Transverse colon (tissue), 3 donors: ENCODE results near the gene PDCD11.

Source experiments
- EP300 ChIP-seq: sonication (generic); formaldehyde crosslinking; IDR thresholded peaks from one replicate; pipeline ENCODE4 v1.6.1; 2017; ENCODE audit warnings: antibody characterized with exemption, low read depth
- POLR2A ChIP-seq: fragments of 450-650 bp; IDR thresholded peaks from one replicate; pipeline ENCODE4 v1.6.1; 2016; ENCODE audit warnings: antibody characterized with exemption, mild to moderate bottlenecking, moderate library complexity
- TF ChIP-seq, protein P1 (sequence below), 5 experiments: fragments of 200-600 bp in 3 of 5; fragments of 450-650 bp in 2 of 5; sonication (generic) in 3 of 5; IDR thresholded peaks; 1 replicate in 2 of 5; 2 replicates in 3 of 5; pipeline ENCODE4 v1.5.1; 2016 to 2017; ENCODE audit warnings: antibody characterized with exemption in 5 of 5, inconsistent platforms in 3 of 5, mild to moderate bottlenecking in 2 of 5, moderate library complexity in 1 of 5

DNA sequence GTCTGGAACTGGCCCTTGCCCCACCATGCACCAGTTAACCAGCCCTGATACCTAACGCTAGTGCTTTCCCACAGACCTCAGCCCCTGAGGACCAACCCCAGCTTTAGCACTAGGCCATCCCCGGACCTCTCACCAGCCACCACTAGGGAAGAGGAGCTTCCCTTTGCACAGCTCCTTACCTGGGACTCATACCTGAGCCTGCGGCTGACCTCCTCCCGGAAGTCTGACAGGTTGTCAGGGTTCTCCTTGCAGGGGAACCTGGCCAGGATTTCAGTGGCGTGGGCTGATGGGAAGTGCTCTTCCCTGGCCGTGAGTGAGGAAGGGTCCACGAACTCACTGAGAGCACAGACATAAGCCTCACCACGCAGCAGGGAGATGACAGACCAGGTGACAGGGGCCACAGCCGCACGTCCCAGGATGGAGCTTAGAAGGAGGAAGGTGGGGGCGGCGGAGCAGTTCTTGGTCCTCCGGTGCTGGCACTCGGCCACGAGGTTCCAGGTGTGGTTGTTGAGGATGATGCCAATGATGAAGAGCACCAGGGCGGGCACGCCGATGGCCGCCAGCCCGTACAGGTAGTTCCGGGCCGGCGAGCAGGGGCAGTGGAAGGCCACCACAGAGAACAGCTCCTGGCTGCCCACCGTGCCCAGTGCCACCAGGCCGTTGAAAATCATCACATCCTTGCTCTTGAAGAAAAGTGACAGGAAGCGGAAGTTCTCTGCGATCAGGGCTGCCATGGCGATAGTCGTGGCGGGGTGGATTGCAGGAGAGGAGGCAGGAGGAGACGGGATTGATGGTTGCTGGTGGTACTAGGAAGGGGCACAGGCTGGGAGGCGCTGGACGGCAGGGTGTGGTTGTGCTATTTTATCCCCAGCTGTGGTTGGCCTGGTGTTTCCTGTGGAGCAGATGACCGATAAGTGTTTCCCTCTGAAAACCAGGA, 53.0 kb downstream of the PDCD11 start:
- TF ChIP-seq, protein P1, sequence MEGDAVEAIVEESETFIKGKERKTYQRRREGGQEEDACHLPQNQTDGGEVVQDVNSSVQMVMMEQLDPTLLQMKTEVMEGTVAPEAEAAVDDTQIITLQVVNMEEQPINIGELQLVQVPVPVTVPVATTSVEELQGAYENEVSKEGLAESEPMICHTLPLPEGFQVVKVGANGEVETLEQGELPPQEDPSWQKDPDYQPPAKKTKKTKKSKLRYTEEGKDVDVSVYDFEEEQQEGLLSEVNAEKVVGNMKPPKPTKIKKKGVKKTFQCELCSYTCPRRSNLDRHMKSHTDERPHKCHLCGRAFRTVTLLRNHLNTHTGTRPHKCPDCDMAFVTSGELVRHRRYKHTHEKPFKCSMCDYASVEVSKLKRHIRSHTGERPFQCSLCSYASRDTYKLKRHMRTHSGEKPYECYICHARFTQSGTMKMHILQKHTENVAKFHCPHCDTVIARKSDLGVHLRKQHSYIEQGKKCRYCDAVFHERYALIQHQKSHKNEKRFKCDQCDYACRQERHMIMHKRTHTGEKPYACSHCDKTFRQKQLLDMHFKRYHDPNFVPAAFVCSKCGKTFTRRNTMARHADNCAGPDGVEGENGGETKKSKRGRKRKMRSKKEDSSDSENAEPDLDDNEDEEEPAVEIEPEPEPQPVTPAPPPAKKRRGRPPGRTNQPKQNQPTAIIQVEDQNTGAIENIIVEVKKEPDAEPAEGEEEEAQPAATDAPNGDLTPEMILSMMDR (IDR thresholded peaks at IDR 0.05): no peak
- TF ChIP-seq POLR2A (no peak), EP300 (no peak)
